SH-SY5Y (cell line): ENCODE results near the gene INSIG1.

ENCODE experiments used
- GATA2 ChIP-seq: IDR thresholded peaks from 2 replicates; pipeline ENCODE4 v1.6.1; 2011; ENCODE audit warnings: mild to moderate bottlenecking, low read depth, low read length
- GATA3 ChIP-seq: IDR thresholded peaks from 2 replicates; pipeline ENCODE4 v1.6.1; 2011; ENCODE audit warnings: low read depth, mild to moderate bottlenecking, low read length, moderate library complexity

INSIG1 gene

DNA sequence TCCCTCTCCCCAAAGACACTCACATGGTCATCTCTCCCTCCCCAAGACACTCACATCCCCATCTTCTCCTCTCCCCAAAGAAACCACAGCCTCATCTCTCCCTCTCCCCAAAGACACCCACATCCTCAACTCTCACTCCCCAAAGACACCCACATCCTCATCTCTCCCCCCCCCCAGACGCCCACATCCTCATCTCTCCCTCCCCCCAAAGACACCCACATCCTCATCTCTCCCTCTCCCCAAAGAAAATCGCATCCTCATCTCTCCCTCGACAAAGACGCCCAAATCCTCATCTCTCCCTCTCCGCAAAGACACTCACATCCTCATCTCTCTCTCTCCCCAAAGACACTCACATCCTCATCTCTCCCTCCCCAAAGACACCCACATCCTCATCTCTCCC, 31.5 kb downstream of the INSIG1 start:
- TF ChIP-seq GATA3: no peak
- TF ChIP-seq GATA2: no peak

- TF ChIP-seq GATA3: no peak
- TF ChIP-seq GATA2: no peak
These were observed 33.7 kb downstream of the INSIG1 start for GRCh38 chr7:155331396-155331795.

DNA sequence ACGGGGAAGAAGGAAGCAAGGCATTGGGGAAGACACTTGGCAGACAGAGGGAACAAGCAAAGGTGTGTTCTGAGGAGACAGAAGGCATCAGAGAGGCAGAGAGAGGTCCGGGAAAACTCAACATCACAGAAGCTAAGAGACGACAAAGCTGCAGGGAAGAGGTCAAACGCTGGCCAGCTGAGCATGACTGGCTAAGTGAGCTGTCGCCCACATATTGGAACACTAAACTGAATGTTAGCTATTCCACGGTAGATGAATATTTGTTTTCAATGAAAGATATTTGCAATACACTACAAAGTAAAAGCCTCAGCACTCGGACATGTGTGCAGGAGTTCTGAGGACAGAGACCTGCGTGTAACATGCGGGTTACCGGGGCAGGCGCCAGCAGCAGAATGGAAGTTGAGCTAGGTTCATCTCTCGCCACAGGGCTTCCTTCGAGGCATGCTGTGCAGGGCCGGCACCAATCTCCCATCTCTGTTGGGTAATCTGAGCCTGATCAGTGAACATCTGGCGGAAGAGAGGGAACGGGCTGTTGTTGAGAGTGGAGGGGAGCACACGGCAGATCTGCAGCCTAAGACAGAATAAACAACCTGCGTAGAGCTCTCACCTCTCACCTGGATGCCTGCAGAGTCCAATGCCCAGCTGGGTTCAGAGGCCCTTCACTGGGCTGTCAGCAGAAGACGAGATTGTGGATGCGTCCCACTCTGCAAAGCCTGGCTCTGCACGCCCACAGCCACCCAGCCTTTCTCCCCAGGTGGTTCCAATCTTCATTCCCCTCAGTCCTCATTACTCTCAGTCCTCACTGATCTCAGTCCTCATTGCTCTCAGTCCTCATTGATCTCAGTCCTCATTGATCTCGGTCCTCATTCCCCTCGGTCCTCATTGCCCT, 35.9 kb downstream of the INSIG1 start:
- TF ChIP-seq GATA2: peak; percentile 70
- no peak; the same call in 1 of the 2 replicates for TF ChIP-seq GATA3

DNA sequence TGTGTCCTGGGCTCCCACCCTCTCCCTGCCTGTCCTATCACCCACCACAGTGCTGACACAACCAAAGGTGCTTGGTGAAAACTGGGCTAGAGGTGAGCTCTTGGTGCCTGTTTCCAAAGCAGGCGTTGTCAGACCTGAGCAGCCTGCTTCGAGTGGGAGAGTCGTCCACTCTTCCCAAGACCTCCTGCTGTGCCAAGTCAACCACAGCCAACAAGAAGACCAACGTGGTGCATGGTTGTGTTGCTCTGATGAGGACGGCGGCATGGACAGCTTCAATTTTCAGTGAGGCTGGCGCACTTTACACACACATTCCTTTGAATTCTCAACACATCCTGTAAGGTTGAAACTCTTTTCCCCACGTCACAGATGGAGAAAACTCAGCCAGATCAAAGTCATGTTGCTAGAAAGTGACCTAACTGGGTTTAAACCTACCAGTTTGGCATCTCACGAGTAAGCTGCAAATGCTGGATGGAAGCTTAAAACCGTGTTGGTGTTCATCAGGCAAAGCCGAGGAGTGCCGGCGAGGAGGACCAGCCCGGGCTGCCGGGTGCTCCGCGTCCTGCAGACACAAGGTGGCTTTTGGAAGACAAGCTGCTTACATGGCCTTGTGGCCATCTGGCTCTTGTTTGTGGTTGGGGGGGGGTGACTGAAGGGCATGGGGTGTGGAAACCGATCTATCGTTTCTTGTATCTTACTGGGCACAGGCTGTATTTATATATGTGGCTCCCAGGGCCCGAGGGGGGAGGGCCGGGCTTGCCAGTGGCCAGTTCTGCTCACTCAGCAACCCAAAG, 39.3 kb downstream of the INSIG1 start:
- no peak for TF ChIP-seq GATA2
- no peak for TF ChIP-seq GATA3

DNA sequence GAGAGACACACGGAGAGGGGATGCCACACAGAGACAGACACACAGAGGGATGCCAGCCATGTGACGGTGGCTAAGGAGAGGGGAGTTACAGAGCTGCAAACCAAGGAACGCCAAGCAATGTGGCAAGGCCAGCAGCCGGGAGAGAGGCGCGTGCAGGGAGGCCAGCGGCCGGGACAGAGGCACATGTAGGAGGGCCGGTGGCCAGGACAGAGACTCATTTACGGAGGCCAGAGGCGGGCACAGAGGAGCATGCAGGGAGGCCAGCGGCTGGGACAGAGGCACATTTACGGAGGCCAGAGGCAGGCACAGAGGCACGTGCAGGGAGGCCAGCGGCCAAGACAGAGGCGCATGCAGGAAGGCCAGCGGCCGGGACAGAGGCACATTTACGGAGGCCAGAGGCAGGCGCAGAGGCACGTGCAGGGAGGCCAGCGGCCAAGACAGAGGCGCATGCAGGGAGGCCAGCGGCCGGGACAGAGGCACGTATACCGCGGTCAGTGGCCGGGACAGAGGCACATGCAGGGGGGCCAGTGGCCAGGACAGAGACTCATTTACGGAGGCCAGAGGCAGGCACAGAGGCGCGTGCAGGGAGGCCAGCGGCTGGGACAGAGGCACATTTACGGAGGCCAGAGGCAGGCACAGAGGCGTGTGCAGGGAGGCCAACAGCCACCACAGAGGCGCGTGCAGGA, 40.4 kb downstream of the INSIG1 start:
- TF ChIP-seq GATA2 (no peak), GATA3 (no peak)

- no peak for TF ChIP-seq GATA2
- no peak for TF ChIP-seq GATA3
These were observed 41.1 kb downstream of the INSIG1 start for GRCh38 chr7:155338632-155339320.

- TF ChIP-seq GATA3: no peak
These were observed 41.8 kb downstream of the INSIG1 start for GRCh38 chr7:155339474-155339873.

DNA sequence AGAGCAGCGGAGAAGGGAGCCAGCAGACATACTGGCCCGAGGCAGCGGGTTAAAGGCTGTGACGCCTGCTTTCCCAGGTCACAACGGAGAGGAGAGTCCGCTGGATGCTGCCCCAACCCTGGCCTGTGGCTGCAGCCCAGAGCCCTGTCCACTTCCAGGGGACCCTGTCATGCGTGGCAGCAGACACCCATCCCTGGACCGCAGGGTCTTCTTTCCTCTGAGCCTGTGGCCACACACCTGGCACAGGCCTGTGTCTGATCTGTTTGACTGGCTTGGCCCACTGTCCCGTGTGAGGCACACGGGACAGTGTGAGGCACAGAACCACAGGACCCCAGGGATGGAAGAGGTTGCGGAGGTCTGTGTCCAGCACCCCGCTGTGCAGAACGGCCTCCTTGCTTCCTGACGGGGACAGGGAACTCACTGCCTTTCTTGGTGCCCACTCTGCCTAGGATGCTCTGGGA, 42.4 kb downstream of the INSIG1 start:
- TF ChIP-seq GATA2 (no peak), GATA3 (no peak)

GRCh38 chr7:155340721-155341120, 43.0 kb downstream of the INSIG1 start:
- TF ChIP-seq GATA2: no peak
- TF ChIP-seq GATA3: no peak

GRCh38 chr7:155341463-155341983, 43.8 kb downstream of the INSIG1 start:
- no peak for TF ChIP-seq GATA3
- TF ChIP-seq GATA2: no peak

GRCh38 chr7:155342313-155342712, 44.6 kb downstream of the INSIG1 start:
- TF ChIP-seq GATA3 (no peak), GATA2 (no peak)

DNA sequence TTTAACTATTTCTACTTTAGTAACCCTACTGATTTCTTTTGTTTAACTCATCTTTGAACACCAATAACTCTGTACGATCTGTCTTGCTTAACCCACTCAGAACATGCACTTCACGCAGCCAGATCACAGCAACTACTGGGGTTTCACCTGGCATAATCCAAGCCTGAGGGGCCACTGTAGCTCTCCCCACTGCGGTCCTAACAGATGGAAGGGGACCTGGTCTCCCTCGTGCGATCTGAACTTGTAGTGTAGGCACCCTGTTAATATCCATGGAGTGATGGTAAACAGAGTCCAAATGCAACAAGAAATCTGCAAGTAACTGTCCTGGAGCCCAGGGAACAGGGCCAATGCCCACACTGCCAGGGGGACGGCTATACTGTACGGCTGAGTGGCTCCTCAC, 45.5 kb downstream of the INSIG1 start:
- no peak for TF ChIP-seq GATA3
- TF ChIP-seq GATA2: no peak

GRCh38 chr7:155343661-155344121, 46.0 kb downstream of the INSIG1 start:
- TF ChIP-seq GATA2 (no peak), GATA3 (no peak)

GRCh38 chr7:155344270-155344617, 46.6 kb downstream of the INSIG1 start:
- TF ChIP-seq GATA2 (no peak), GATA3 (no peak)
